Transverse colon (tissue), 3 donors: ENCODE measurements around the gene EXOSC5.

ENCODE experiments used
- CTCF ChIP-seq, 5 experiments: fragments of 200-600 bp in 3 of 5; fragments of 450-650 bp in 2 of 5; sonication (generic) in 3 of 5; IDR thresholded peaks; 1 replicate in 2 of 5; 2 replicates in 3 of 5; pipeline ENCODE4 v1.5.1; 2016 to 2017; ENCODE audit warnings: antibody characterized with exemption in 5 of 5, inconsistent platforms in 3 of 5, mild to moderate bottlenecking in 2 of 5, moderate library complexity in 1 of 5
- POLR2A ChIP-seq: fragments of 450-650 bp; IDR thresholded peaks from one replicate; pipeline ENCODE4 v1.6.1; 2016; ENCODE audit warnings: antibody characterized with exemption, mild to moderate bottlenecking, moderate library complexity

GRCh38 chr19:41398598-41398997, 1.4 kb upstream of the EXOSC5 start:
- TF ChIP-seq POLR2A (no peak), CTCF (IDR thresholded peaks at IDR 0.05) (no peak)
